ENCODE data around the gene PIK3AP1. TPM values are rescaled to one million over a fixed set of nuclear protein-coding genes. Genes with fewer than 3 reads are reported as not detected.

The PIK3AP1 gene
- total and polyA plus RNA-seq, 2 of the 13 experiments (the other 11 are each of a cell fraction or from before 2014, with no cell fraction given), result 3.6 to 13.8 TPM

- TF ChIP-seq, protein P1, sequence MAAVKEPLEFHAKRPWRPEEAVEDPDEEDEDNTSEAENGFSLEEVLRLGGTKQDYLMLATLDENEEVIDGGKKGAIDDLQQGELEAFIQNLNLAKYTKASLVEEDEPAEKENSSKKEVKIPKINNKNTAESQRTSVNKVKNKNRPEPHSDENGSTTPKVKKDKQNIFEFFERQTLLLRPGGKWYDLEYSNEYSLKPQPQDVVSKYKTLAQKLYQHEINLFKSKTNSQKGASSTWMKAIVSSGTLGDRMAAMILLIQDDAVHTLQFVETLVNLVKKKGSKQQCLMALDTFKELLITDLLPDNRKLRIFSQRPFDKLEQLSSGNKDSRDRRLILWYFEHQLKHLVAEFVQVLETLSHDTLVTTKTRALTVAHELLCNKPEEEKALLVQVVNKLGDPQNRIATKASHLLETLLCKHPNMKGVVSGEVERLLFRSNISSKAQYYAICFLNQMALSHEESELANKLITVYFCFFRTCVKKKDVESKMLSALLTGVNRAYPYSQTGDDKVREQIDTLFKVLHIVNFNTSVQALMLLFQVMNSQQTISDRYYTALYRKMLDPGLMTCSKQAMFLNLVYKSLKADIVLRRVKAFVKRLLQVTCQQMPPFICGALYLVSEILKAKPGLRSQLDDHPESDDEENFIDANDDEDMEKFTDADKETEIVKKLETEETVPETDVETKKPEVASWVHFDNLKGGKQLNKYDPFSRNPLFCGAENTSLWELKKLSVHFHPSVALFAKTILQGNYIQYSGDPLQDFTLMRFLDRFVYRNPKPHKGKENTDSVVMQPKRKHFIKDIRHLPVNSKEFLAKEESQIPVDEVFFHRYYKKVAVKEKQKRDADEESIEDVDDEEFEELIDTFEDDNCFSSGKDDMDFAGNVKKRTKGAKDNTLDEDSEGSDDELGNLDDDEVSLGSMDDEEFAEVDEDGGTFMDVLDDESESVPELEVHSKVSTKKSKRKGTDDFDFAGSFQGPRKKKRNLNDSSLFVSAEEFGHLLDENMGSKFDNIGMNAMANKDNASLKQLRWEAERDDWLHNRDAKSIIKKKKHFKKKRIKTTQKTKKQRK (IDR thresholded peaks at IDR 0.05; ENCODE audit: low read length), result no peak
- no peak for TF ChIP-seq ATF7 (IDR thresholded peaks at IDR 0.05)
- TF ChIP-seq ATF7 (CRISPR knock-in tag; IDR thresholded peaks at IDR 0.05), result no peak
- TF ChIP-seq HMG20A (CRISPR knock-in tag; IDR thresholded peaks at IDR 0.05; ENCODE audit: borderline replicate concordance), result no peak
- TF ChIP-seq, protein P2, sequence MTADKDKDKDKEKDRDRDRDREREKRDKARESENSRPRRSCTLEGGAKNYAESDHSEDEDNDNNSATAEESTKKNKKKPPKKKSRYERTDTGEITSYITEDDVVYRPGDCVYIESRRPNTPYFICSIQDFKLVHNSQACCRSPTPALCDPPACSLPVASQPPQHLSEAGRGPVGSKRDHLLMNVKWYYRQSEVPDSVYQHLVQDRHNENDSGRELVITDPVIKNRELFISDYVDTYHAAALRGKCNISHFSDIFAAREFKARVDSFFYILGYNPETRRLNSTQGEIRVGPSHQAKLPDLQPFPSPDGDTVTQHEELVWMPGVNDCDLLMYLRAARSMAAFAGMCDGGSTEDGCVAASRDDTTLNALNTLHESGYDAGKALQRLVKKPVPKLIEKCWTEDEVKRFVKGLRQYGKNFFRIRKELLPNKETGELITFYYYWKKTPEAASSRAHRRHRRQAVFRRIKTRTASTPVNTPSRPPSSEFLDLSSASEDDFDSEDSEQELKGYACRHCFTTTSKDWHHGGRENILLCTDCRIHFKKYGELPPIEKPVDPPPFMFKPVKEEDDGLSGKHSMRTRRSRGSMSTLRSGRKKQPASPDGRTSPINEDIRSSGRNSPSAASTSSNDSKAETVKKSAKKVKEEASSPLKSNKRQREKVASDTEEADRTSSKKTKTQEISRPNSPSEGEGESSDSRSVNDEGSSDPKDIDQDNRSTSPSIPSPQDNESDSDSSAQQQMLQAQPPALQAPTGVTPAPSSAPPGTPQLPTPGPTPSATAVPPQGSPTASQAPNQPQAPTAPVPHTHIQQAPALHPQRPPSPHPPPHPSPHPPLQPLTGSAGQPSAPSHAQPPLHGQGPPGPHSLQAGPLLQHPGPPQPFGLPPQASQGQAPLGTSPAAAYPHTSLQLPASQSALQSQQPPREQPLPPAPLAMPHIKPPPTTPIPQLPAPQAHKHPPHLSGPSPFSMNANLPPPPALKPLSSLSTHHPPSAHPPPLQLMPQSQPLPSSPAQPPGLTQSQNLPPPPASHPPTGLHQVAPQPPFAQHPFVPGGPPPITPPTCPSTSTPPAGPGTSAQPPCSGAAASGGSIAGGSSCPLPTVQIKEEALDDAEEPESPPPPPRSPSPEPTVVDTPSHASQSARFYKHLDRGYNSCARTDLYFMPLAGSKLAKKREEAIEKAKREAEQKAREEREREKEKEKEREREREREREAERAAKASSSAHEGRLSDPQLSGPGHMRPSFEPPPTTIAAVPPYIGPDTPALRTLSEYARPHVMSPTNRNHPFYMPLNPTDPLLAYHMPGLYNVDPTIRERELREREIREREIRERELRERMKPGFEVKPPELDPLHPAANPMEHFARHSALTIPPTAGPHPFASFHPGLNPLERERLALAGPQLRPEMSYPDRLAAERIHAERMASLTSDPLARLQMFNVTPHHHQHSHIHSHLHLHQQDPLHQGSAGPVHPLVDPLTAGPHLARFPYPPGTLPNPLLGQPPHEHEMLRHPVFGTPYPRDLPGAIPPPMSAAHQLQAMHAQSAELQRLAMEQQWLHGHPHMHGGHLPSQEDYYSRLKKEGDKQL (CRISPR knock-in tag; IDR thresholded peaks at IDR 0.05; ENCODE audit: low read depth), result no peak
- 0 out of 4 replicates have a peak, but pooled peaks of 1 of the 2 experiments have one; percentile 21 for TF ChIP-seq HMGXB4 (CRISPR knock-in tag; IDR thresholded peaks at IDR 0.05; ENCODE audit: borderline replicate concordance in 1 of 2, low read depth in 1 of 2)
- TF ChIP-seq ZNF652 (CRISPR knock-in tag; IDR thresholded peaks at IDR 0.05; ENCODE audit: borderline replicate concordance, low read depth), result peak; percentile 96
- TF ChIP-seq RAD21 (CRISPR knock-in tag; IDR thresholded peaks at IDR 0.05), result 0 out of 2 replicates have a peak, but pooled peaks have one; percentile 14
- TF ChIP-seq ZFP36L2 (CRISPR knock-in tag; IDR thresholded peaks at IDR 0.05), result no peak
- no peak for TF ChIP-seq MAF1 (CRISPR knock-in tag; IDR thresholded peaks at IDR 0.05; ENCODE audit: borderline replicate concordance)
- TF ChIP-seq, protein P3, sequence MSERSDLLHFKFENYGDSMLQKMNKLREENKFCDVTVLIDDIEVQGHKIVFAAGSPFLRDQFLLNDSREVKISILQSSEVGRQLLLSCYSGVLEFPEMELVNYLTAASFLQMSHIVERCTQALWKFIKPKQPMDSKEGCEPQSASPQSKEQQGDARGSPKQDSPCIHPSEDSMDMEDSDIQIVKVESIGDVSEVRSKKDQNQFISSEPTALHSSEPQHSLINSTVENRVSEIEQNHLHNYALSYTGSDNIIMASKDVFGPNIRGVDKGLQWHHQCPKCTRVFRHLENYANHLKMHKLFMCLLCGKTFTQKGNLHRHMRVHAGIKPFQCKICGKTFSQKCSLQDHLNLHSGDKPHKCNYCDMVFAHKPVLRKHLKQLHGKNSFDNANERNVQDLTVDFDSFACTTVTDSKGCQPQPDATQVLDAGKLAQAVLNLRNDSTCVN (CRISPR knock-in tag; IDR thresholded peaks at IDR 0.05; ENCODE audit: borderline replicate concordance), result peak; percentile 52; the same call in 1 of the 2 replicates
- no peak for TF ChIP-seq ZNF260 (CRISPR knock-in tag; IDR thresholded peaks at IDR 0.05; ENCODE audit: borderline replicate concordance, low read depth)
- TF ChIP-seq CBFB (CRISPR knock-in tag; IDR thresholded peaks at IDR 0.05), result no peak
- TF ChIP-seq ZNF792 (CRISPR knock-in tag; IDR thresholded peaks at IDR 0.05), result 0 out of 2 replicates have a peak, but pooled peaks have one; percentile 32
- TF ChIP-seq HDAC6 (IDR thresholded peaks at IDR 0.05; ENCODE audit: low read depth, low read length), result no peak
- TF ChIP-seq FOXK2 (IDR thresholded peaks at IDR 0.05), result no peak
Observed at GRCh38 chr10:96676272-96677112, 43.8 kb downstream of the PIK3AP1 start (continued).
